Muscle layer of duodenum (tissue), 2 donors: Measurements from ENCODE around the gene RAD51B.

Source experiments
- H3K27ac ChIP-seq: one replicate; pipeline ENCODE4 v1.7.0; 2013; ENCODE audit warnings: mild to moderate bottlenecking, low read length
- H3K27me3 ChIP-seq: one replicate; pipeline ENCODE4 v1.7.0; 2013; ENCODE audit warnings: low read depth, mild to moderate bottlenecking, control low read depth, low read length
- H3K36me3 ChIP-seq, 2 donors: one replicate each; pipeline ENCODE4 v1.7.0; 2013; ENCODE audit warnings: low read length in 2 of 2, control low read depth in 1 of 2, mild to moderate bottlenecking in 1 of 2; ENCODE audit not compliant: insufficient read depth in 2 of 2, control insufficient read depth in 1 of 2
- H3K4me1 ChIP-seq, 2 donors: one replicate each; pipeline ENCODE4 v1.7.0; 2013; ENCODE audit warnings: low read length in 2 of 2, mild to moderate bottlenecking in 2 of 2, control low read depth in 1 of 2, moderate library complexity in 1 of 2; ENCODE audit not compliant: insufficient read depth in 2 of 2, control insufficient read depth in 1 of 2
- H3K4me3 ChIP-seq, 2 donors: one replicate each; pipeline ENCODE4 v1.7.0; 2013; ENCODE audit warnings: low read length in 2 of 2, low read depth in 1 of 2, mild to moderate bottlenecking in 1 of 2
- H3K9me3 ChIP-seq, 2 donors: one replicate each; pipeline ENCODE4 v1.7.0; 2013; ENCODE audit warnings: low read length in 2 of 2, control low read depth in 1 of 2, mild to moderate bottlenecking in 1 of 2; ENCODE audit not compliant: control insufficient read depth in 1 of 2
- donor health status: healthy.

The RAD51B gene

DNA sequence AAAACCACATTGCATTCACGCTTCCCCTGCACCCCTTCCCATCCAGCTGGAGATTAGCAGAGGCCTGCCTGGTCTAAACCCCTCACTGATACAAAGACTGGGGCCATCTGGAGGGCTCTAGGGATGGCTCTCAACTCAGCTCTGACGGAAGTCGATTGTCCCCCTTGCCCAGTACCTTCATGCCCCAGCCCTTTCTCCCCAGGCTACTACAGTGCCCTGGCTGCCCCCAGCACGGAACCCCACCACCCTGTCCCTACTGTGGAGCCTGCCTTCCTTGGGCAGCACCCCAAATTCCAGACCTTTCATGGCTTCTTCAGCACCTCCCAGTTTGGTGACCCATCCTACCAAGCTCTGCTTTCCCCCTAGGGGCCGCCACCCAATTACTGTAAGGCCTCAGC, 947.7 kb downstream of the RAD51B start:
- Histone ChIP-seq H3K4me3 (no peak overlapping the region), H3K27ac (no peak overlapping the region), H3K27me3 (no peaks in the 10 kb centered on the region), H3K4me1 (no peaks in the 10 kb centered on the region), H3K9me3 (no peaks in the 10 kb centered on the region), H3K36me3 (no peaks in the 10 kb centered on the region)

- Histone ChIP-seq H3K4me3 (no peak overlapping the region), H3K9me3 (no peaks in the 10 kb centered on the region), H3K4me1 (no peaks in the 10 kb centered on the region), H3K36me3 (no peaks in the 10 kb centered on the region), H3K27me3 (no peaks in the 10 kb centered on the region), H3K27ac (no peak overlapping the region)
These were observed 948.7 kb downstream of the RAD51B start for GRCh38 chr14:68768316-68768715.

DNA sequence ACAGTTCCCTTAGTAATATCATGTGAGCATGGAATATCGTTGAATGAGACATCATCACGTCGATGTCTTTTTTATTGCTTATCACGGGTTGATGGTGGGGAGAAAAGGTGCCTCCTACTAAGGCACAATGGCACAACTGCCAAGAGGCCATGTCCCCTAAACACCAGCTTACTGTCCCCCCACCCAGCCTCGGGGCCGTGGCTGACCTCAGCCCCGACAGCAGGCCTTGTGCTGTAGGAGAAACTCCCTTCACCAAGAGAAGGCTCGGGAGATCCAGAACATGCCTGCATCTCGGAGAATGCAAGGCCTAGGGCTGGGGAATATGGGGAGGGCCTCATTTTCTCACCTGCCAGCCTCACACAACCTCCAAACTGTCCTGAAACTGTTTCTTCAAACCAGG, 950.5 kb downstream of the RAD51B start:
- H3K27me3 ChIP-seq = no peaks in the 10 kb centered on the region

GRCh38 chr14:68770553-68771286, 951.1 kb downstream of the RAD51B start:
- H3K4me3 ChIP-seq = no peak overlapping the region
- no peaks in the 10 kb centered on the region for H3K36me3 ChIP-seq
- no peak overlapping the region for H3K27ac ChIP-seq
- H3K27me3 ChIP-seq = no peaks in the 10 kb centered on the region
- no peaks in the 10 kb centered on the region for H3K9me3 ChIP-seq
- no peaks in the 10 kb centered on the region for H3K4me1 ChIP-seq

More for the DNA sequence above, 950.5 kb downstream of the RAD51B start:
- H3K4me3 ChIP-seq = no peak overlapping the region
- H3K9me3 ChIP-seq = no peaks in the 10 kb centered on the region
- no peak overlapping the region for H3K27ac ChIP-seq
- H3K4me1 ChIP-seq = no peaks in the 10 kb centered on the region
- no peaks in the 10 kb centered on the region for H3K36me3 ChIP-seq

DNA sequence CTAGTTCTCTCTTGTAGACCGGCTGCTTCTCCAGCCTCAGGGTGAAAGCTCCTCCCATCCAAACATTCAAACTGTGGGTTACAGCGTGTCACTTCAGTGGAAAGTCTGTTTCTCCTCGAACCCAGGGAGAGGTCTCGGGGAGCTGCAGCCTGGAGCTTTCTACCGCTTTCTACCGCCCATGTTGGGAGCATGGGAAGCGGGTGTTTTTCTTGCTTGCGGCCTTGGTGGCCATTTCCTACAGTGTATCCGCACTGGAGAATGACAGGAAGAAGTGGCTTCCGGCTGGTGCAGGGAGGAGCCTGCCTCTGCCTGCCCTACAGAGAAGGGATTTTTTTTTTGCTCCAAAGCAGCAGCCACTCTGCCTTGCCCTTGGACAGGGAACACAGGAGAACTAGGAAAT, 952.1 kb downstream of the RAD51B start:
- no peak overlapping the region for H3K27ac ChIP-seq
- no peaks in the 10 kb centered on the region for H3K9me3 ChIP-seq
- H3K27me3 ChIP-seq = no peaks in the 10 kb centered on the region
- H3K4me3 ChIP-seq = no peak overlapping the region
- H3K36me3 ChIP-seq = no peaks in the 10 kb centered on the region
- H3K4me1 ChIP-seq = no peaks in the 10 kb centered on the region

DNA sequence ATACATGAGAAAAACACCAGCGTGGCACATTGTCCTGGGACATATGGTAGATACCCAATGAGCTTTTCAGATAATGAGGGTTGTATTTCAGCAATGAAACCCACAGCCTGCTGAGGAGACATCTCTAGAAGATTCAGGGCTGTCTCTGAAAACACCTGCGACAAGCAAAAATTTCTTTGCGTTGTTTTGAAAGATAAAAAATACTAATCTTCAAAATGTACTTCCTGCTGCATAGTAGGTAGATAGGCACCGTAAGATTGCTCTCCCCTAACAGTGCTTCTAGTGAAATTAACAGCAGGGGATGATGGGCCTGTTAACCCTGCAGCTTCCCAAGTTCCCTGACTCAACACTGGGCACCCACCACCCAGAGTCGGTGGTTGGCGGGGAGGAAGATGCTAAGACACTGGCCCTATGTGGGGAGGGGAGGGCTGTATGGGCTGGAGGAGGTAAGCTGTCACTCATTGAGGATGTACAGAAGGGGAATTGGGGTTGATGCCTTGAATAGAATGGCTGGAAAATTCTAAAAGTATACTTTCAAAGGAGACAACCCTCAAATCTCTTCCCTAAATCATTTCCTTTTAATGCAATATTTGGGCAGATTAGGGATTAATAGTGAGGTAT, 953.3 kb downstream of the RAD51B start:
- no peak overlapping the region for H3K27ac ChIP-seq
- H3K27me3 ChIP-seq = no peaks in the 10 kb centered on the region
- H3K36me3 ChIP-seq = no peaks in the 10 kb centered on the region
- no peak overlapping the region for H3K4me3 ChIP-seq
- H3K4me1 ChIP-seq = no peaks in the 10 kb centered on the region
- H3K9me3 ChIP-seq = no peaks in the 10 kb centered on the region

GRCh38 chr14:68774771-68775613, 955.4 kb downstream of the RAD51B start:
- no peaks in the 10 kb centered on the region for H3K36me3 ChIP-seq
- H3K4me3 ChIP-seq = no peak overlapping the region
- no peaks in the 10 kb centered on the region for H3K9me3 ChIP-seq
- H3K4me1 ChIP-seq = peaks cover 7 to 11% of the 10 kb centered on the region in 2 donors
- no peaks in the 10 kb centered on the region for H3K27me3 ChIP-seq
- H3K27ac ChIP-seq = no peak overlapping the region

GRCh38 chr14:68775614-68776126, 956.1 kb downstream of the RAD51B start:
- H3K4me3 ChIP-seq = no peak overlapping the region
- H3K4me1 ChIP-seq = peaks cover 13 to 18% of the 10 kb centered on the region in 2 donors
- H3K27ac ChIP-seq = no peak overlapping the region

GRCh38 chr14:68777644-68778043, 958.1 kb downstream of the RAD51B start:
- H3K27me3 ChIP-seq = no peaks in the 10 kb centered on the region
- no peaks in the 10 kb centered on the region for H3K9me3 ChIP-seq
- H3K4me3 ChIP-seq = no peak overlapping the region
- no peaks in the 10 kb centered on the region for H3K36me3 ChIP-seq
- H3K4me1 ChIP-seq = peaks cover 30 to 31% of the 10 kb centered on the region in 2 donors
- H3K27ac ChIP-seq = no peak overlapping the region

More at GRCh38 chr14:68775614-68776126, 956.1 kb downstream of the RAD51B start:
- H3K9me3 ChIP-seq = no peaks in the 10 kb centered on the region
- H3K36me3 ChIP-seq = no peaks in the 10 kb centered on the region
- no peaks in the 10 kb centered on the region for H3K27me3 ChIP-seq
